Kidney (tissue), 14 donors: ENCODE measurements around the gene SLC25A13. TPM values are rescaled to one million over a fixed set of nuclear protein-coding genes. Genes with fewer than 3 reads are reported as not detected.

Experiments used
- DNase-seq, 5 donors: peaks; one replicate each; pipeline ENCODE4 v3.0.0-alpha.2; 2013 to 2020
- FAIRE-seq: peaks from 2 replicates; lab custom pipeline; 2012; peaks lifted over from hg19 to GRCh38; lab: Jason Lieb, UNC
- H3K27ac ChIP-seq, 2 donors: one replicate each; pipeline ENCODE4 v1.7.0; 2013; ENCODE audit warnings: low read depth in 2 of 2, low read length in 2 of 2, inconsistent platforms in 1 of 2
- H3K27me3 ChIP-seq: one replicate; pipeline ENCODE4 v1.7.1; 2013; ENCODE audit warnings: low read length, inconsistent platforms; ENCODE audit not compliant: control insufficient read depth, insufficient read depth
- H3K36me3 ChIP-seq, 3 donors: one replicate each; pipeline versions ENCODE4 v1.7.0 to v1.7.1; 2013; ENCODE audit warnings: low read length in 3 of 3, control low read depth in 1 of 3, inconsistent platforms in 1 of 3; ENCODE audit not compliant: insufficient read depth in 3 of 3, control insufficient read depth in 2 of 3
- H3K4me1 ChIP-seq, 3 donors: one replicate each; pipeline versions ENCODE4 v1.7.0 to v1.7.1; 2013; ENCODE audit warnings: low read length in 3 of 3, inconsistent platforms in 1 of 3, low read depth in 1 of 3; ENCODE audit not compliant: control insufficient read depth in 2 of 3, insufficient read depth in 2 of 3
- H3K4me3 ChIP-seq, 3 donors: one replicate each; pipeline versions ENCODE4 v1.7.0 to v1.8.1; 2013; ENCODE audit warnings: low read length in 3 of 3, control low read depth in 1 of 3, inconsistent platforms in 1 of 3
- H3K9ac ChIP-seq, 3 donors: one replicate each; pipeline versions ENCODE4 v1.7.0 to v1.7.1; 2013; ENCODE audit warnings: low read length in 3 of 3, control low read depth in 1 of 3, inconsistent platforms in 1 of 3
- H3K9me3 ChIP-seq, 3 donors: one replicate each; pipeline versions ENCODE4 v1.7.0 to v1.7.1; 2013; ENCODE audit warnings: low read length in 3 of 3, control low read depth in 1 of 3, inconsistent platforms in 1 of 3; ENCODE audit not compliant: control insufficient read depth in 2 of 3, insufficient read depth in 1 of 3
- intact Hi-C: fragments of 100-400 bp; cut with DNase I; formaldehyde crosslinking; loops from one replicate; pipeline ENCODE4 v1.11.1; 2022
- polyA plus RNA-seq: library from polyadenylated mRNA; stranded (reverse); fragments of 350-450 nt; fragmentation: Illumina TruSeq; extraction: RNeasy Lipid Tissue Mini Kit (QIAGEN cat#74804); gene quantifications from one replicate; pipeline ENCODE4 v1.2.3, GENCODE V29; 2014; ENCODE audit warnings: low read depth, low replicate concordance; ENCODE audit not compliant: insufficient read depth
- total RNA-seq: library from RNA; stranded (reverse); fragmentation: NEBNext Ultra II Directional; extraction: Animal tissue kit (Norgen Biotek cat#: 25700); gene quantifications from one replicate; pipeline ENCODE4 v1.2.1, GENCODE V29; 2021
- TF ChIP-seq, protein P1 (sequence below): IDR thresholded peaks from 3 replicates; pipeline ENCODE4 v1.5.1; 2012; ENCODE audit warnings: mild to moderate bottlenecking, moderate library complexity, borderline replicate concordance; ENCODE audit not compliant: insufficient read depth; ENCODE audit errors: extremely low read depth
- donor health status: control.
- donor health status: control.
- donor health status: control.
- donor health status: control.
- donor health status: control.
- donor health status: DM: yes; HTN: yes; CAD: no.
- donor health status: Normal renal cell carcinoma (clear cell type).

SLC25A13 gene
- total and polyA plus RNA-seq, 2 donors from 2014 or later = 23.9 to 32.1 TPM

- H3K4me3 ChIP-seq = no peak overlapping the region
- H3K9me3 ChIP-seq = no peaks in the 10 kb centered on the region
- TF ChIP-seq, protein P1, sequence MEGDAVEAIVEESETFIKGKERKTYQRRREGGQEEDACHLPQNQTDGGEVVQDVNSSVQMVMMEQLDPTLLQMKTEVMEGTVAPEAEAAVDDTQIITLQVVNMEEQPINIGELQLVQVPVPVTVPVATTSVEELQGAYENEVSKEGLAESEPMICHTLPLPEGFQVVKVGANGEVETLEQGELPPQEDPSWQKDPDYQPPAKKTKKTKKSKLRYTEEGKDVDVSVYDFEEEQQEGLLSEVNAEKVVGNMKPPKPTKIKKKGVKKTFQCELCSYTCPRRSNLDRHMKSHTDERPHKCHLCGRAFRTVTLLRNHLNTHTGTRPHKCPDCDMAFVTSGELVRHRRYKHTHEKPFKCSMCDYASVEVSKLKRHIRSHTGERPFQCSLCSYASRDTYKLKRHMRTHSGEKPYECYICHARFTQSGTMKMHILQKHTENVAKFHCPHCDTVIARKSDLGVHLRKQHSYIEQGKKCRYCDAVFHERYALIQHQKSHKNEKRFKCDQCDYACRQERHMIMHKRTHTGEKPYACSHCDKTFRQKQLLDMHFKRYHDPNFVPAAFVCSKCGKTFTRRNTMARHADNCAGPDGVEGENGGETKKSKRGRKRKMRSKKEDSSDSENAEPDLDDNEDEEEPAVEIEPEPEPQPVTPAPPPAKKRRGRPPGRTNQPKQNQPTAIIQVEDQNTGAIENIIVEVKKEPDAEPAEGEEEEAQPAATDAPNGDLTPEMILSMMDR = no peak
- H3K27me3 ChIP-seq = no peaks in the 10 kb centered on the region
- peaks cover 0 to 5% (median 2%) of the 10 kb centered on the region in 3 donors for H3K36me3 ChIP-seq
- no peak overlapping the region for H3K27ac ChIP-seq
- H3K4me1 ChIP-seq = no peaks in the 10 kb centered on the region
- intact Hi-C loops = no loop called here
- no peak overlapping the region for H3K9ac ChIP-seq
- FAIRE-seq = no peak
- DNase-seq = no peak
These were observed 44.0 kb downstream of the SLC25A13 start for GRCh38 chr7:96277921-96278320.

- DNase-seq = no peak
- no peak for FAIRE-seq
- intact Hi-C loops = no loop called here
- no peaks in the 10 kb centered on the region for H3K27me3 ChIP-seq
- peaks cover 0 to 8% (median 2%) of the 10 kb centered on the region in 3 donors for H3K36me3 ChIP-seq
- no peak overlapping the region for H3K4me3 ChIP-seq
- no peaks in the 10 kb centered on the region for H3K4me1 ChIP-seq
- TF ChIP-seq, protein P1 = no peak
- no peak overlapping the region for H3K9ac ChIP-seq
- no peak overlapping the region for H3K27ac ChIP-seq
- H3K9me3 ChIP-seq = no peaks in the 10 kb centered on the region
These were observed 45.9 kb downstream of the SLC25A13 start for GRCh38 chr7:96276019-96276418.

GRCh38 chr7:96273716-96274115, 48.2 kb downstream of the SLC25A13 start:
- Histone ChIP-seq H3K36me3 (peaks cover 0 to 8% (median 2%) of the 10 kb centered on the region in 3 donors), H3K4me1 (no peaks in the 10 kb centered on the region), H3K27me3 (no peaks in the 10 kb centered on the region), H3K9ac (no peak overlapping the region), H3K4me3 (no peak overlapping the region), H3K9me3 (no peaks in the 10 kb centered on the region), H3K27ac (no peak overlapping the region)
- intact Hi-C loops = no loop called here
- TF ChIP-seq, protein P1 = no peak
- DNase-seq = peak in 1 of 5 donors; percentile 0
- FAIRE-seq = no peak
